Hematopoietic multipotent progenitor cell (in vitro differentiated cells): ENCODE measurements around the gene GH2. TPM values are rescaled to one million over a fixed set of nuclear protein-coding genes. Genes with fewer than 3 reads are reported as not detected.

ENCODE experiments used
- DNase-seq, 3 donors: peaks; one replicate each; pipeline ENCODE4 v3.0.0-alpha.2; 2011 to 2015; ENCODE audit warnings: low read depth in 2 of 3, low spot score in 2 of 3
- total RNA-seq: library from RNA; depleted of rRNA; stranded (reverse); fragments of >200 nt; gene quantifications from one replicate; pipeline ENCODE4 v1.2.3, GENCODE V29; 2012

The GH2 gene
- total RNA-seq, 1 donor: not detected

DNA sequence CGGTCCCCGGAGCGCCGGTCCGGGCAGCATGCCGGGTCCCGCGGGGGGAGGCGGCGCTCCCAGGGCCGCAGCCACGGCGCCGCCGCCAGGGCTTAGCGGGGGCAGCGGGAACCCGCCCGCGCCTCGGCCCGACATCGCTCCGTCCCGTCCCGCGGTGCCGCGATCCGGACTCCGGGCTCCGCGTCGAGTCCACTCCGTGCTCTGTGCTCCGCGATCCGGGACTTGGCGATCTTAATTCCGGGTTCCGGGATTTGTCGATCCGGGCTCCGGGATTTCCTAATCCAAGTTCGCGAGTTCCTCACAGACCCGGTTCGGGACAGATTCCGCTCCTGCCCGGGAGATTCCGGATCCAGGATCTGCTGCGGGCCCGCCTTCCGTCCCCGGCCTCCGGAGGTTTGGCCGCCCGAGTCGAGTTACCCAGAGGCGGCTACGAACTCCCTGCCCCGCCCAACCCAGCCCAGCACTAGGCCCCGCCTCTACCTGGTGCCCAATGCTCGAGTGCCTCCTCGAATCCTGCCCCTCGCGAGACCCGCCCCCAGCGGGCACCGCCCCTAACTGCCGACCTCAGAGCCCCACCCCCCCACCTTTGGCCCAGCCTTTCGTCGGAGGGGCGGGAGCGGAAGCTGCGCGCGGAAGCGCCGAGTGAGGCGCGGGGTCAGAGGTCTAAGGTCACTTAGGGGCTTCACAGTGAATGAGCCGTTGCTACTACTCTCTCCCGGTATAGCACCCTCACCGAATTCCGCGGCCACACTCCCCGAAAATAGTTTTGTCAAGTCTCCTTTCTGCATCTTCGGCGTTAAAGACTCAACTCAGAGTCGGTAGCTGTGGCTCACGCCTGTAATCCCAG lies 39.0 kb downstream of the GH2 start, which contains the start of gene SMARCD2:
Gene SMARCD2, minus strand, starts transcription at position 146 of the 847 bp plus-strand sequence. Its CDS starts 11 bp downstream, at position 135.
- DNase-seq: peak; percentile 95 to 99 (median 98)

DNA sequence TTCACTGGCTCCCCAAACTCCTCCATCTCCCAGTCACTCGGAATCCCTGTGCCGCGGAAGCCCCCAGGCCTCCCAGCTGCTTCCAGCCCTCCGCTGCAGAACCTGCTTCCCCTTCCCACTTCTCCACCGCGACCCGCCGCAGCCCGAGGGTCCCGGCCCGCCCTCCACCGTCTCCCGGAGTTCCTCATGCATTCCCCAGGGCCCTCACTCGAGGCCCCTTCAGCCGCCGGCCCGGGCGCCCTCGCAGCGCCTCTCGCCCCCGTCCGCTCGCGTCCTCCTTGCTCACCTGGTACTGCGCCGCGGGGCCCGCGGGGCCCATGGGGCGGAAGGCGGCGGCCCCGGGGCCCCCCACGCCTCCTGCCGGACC lies 39.6 kb downstream of the GH2 start:
- no peak for DNase-seq

GRCh38 chr17:63841350-63842172 lies 40.2 kb downstream of the GH2 start:
- DNase-seq: no peak

- no peak for DNase-seq
Measured at GRCh38 chr17:63840591-63841349, 41.0 kb downstream of the GH2 start.

DNA sequence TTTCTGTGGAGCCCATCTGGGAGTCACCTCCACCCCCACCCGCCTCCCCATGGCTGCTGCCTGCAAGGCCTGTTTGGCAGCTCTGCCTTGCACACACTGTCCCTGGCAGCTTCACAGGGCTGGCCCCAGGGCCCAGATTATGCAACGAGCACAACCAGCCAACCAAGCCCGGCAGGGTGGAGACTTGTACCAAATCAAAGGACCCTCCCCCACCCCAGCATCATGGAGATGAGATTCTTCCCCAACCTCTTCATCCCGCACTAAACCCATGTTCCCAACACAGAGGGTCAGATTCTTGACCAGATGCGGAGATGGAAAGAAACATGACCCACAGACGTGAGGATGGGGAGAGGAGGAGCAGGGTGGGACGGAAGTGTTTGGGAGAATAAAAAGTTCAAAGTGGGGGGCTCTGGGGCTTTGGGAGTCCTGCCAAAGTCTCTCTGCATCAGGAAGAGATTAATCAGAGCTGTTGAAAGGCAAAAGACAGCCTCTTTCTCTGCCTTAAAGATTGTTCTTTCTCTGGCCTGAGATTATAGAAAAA lies 43.0 kb downstream of the GH2 start:
- DNase-seq: peak in 1 of 3 donors; percentile 32

DNA sequence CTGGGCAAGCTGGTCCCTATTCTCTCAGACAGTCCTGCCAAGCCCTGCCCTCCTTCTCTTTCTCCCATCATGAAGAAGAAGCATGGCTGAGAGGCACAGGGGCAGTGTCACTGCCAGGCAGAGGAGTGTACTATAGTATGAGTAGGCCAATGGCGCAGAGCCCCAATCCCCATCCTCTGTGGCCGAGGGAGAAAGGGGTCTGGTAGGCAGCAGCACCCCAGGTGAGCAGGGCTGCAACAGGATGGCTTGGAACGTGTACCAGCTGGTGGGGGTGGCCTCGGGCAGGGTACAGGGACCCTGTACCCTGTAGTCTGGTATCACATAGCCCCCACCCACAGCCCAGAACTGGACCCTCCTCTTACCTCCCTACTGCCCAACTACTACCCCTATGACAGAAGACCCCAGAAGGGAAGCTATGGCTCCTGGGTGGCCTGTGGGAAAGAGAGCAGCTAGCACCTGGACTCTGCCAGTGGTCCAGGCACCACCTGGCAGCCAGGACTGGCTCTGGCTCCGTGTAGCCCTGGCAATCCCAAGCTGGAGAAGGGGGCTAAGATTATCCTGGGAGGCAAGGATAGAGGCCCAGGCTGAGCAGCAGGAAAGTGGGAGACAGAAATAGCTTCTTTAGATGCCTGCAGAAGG lies 43.7 kb downstream of the GH2 start:
- no peak for DNase-seq

DNA sequence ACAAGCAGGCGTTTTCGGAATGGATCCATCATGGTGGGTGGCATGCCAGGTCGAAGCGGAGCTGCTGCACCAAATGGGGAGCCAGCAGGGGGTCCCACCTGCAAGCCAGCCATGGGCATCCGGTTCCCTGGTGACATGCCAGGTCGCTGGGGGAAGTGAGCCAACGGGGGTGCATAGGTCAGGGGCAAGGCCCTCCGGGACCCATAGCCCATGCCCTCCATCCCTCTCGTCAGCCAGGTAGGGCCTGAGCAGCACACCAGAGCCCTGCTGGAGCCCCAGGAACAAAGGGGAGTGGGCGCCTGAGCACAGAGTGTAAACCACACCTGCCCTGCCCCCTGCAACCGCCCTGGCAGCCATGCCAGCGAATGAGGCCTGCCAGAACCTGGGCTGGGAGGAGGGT lies 44.3 kb downstream of the GH2 start:
- DNase-seq: no peak

DNA sequence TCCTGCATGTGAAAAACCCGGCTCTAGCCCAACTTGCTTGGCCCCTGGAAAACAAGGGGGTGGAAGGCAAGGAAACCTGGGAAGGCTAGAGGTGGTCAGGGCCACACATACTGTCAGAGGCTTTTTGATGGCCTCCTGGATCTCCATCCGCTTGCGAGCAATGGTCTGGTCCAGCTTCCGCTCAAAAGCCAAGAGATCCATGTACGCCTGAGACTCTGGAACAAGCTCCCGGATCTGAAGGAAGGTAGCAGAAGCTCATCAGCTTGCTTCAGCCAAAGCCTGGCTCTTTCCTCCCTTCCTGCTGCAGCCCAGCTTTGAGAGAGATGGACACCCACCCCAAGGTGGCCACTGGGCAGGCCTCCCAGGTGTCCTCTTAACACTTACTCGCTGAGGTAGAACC lies 44.9 kb downstream of the GH2 start:
- no peak for DNase-seq

DNA sequence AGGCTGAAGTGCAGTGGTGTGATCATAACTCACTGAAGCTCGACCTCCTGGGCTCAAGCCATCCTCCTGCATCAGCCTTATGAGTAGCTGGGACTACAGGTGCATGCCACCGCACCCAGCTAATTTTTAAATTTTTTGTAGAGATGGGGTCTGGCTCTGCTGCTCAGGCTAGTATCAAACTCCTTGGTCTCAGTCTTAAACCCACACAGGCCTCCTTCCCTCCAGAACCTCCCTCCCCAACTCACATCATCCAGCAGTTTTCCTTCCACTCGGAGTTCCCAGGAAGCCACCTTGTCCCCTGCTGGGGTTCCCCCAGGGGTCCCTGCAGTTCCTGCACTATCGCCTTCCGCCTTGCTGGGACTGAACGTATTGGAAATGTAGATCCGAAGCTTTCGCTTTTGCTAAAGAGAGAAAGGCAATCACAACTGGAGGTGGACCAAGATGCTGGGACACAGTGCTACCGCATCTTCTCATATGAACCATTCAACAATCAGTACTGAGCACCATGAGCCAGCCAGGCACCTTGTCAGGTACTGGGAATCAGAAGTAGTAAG lies 46.5 kb downstream of the GH2 start:
- DNase-seq: no peak

DNA sequence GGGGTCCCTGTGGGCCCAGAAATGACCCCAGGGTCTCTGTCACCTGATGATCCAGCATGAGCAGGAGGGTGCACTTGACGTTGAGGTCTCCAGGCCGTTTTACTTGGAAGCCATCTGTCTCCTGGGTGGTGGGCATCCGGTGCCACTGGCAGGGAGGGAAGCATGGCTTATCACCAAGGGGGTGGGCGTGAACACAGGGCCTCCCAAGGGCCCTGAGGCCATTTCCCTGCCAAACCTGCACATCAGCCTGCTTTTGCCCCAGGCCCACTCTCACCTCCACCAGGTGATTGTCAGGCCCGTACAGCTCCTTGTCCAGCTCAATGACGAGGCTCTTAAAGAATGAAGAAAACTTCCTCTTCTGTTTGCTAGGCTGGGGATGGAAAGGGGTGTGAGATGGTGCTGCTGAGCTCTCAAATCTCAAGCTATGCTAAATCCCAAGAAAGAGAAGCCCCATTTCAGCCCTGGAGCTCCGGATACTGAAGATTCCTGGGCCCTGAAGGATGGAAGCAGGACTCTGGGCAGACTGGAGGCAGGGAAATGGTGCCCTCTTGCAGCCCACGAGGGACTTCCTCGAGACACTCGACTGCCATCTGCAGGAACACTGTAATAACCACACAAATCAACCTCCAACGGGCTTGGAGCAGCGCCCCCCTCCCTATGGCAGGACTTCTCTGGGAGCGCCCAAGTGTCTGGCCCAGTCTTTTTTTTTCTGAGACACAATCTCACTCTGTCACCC lies 47.1 kb downstream of the GH2 start:
- DNase-seq: peak in 2 of 3 donors; percentile 74 to 84

- no peak for DNase-seq
Measured at GRCh38 chr17:63833741-63834373, 47.9 kb downstream of the GH2 start.

DNA sequence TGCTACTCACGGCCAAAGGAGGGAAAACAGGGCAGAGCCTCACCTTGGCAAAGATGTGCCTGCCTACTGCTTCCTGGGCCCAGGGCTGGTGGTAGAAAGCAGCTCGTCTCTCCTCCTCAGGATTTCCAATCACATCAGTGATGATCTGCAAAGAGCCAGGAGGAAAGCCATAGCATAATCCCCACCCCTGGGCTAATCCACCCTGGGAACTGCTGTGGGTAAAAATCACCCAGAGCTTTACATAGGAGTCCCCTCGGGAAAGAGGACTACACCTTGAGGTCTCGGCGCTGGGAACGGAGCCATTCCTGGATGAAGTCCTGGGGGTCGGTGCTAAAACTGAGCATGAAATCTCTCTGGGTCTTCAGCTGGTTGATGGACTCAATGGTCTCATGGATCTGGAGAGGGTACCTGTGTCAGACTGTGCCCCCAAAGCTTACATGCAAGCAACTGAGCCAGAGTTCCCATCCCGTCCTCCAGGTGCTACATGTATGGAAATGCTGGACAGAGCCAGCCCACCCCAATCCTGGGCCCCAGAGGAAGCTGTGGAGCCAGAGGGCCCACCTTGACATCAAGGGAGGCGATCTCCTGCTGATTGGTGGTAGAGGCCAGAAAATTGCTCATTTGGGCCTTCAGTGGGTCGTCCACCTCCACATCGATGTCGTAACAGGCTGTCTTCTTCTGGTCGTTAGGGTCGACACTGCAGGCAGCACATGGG lies 48.6 kb downstream of the GH2 start:
- no peak for DNase-seq

DNA sequence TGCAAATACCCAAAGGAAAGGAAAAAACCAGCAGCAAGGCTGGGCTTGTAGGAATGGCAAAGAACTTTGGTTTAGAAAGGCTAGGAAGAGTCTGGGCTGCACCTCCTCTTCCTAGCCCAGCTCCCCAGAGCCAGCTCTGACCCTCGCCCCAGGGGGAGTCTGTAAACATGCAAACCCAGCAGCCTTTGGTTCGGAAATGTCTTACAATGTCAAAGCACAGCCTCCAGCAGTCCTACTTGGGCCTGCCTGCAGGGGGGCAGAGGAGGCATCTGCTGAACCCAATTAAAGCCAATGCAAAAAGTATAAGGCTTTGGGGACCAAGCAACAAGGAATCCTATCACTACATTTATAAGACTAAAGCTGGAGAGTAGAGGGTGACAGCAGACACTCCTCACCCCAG lies 49.3 kb downstream of the GH2 start:
- no peak for DNase-seq

GRCh38 chr17:63832014-63832413 lies 49.7 kb downstream of the GH2 start:
- DNase-seq: no peak

GRCh38 chr17:63831505-63831904 lies 50.2 kb downstream of the GH2 start:
- no peak for DNase-seq

- DNase-seq: no peak
Measured at GRCh38 chr17:63830904-63831491, 50.7 kb downstream of the GH2 start.

GRCh38 chr17:63830278-63830677 lies 51.5 kb downstream of the GH2 start:
- no peak for DNase-seq
